GM12874 (cell line): ENCODE data around the gene ERAP2.

ENCODE experiments used
- CTCF ChIP-seq: IDR thresholded peaks from 2 replicates; pipeline ENCODE4 v1.5.1; 2011; ENCODE audit warnings: low read depth, mild to moderate bottlenecking, control low read depth, low read length, moderate library complexity; ENCODE audit not compliant: insufficient read depth

The ERAP2 gene

GRCh38 chr5:96943799-96944198 lies 67.5 kb downstream of the ERAP2 start:
- no peak for TF ChIP-seq CTCF

DNA sequence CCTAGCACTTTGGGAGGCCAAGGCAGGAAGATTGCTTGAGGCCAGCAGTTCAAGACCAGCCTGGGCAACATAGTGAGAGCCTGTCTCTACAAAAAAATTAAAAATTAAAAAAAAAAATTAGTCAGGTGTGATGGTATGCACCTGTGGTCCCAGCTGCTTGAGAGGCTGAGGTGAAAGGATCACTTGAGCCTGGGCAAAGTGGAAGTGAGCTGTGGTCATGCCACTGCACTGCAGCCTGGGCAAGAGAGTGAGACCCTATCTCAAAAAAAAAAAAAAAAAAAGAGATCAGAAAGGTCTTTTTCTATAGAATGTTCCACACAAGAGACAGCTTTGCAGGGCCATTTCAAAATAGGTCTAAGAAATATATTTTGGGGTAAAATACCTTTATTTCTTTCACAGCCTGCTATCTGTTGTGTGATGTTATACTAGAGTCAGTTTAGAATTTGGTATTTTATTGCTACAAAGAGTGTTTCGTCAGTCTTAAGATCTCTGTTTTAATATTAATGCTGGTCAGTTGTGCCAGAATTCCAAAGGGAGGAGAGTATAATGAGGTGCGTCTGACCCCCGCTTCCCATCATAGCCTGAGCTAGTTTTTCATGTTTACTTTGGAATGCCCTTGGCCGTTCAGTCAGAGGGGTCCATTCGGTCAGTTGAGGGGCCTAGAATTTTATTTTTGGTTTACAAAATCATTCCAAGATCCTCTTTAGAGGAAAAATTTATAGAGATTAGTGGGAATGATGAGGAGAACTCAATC lies 69.0 kb downstream of the ERAP2 start:
- no peak for TF ChIP-seq CTCF

DNA sequence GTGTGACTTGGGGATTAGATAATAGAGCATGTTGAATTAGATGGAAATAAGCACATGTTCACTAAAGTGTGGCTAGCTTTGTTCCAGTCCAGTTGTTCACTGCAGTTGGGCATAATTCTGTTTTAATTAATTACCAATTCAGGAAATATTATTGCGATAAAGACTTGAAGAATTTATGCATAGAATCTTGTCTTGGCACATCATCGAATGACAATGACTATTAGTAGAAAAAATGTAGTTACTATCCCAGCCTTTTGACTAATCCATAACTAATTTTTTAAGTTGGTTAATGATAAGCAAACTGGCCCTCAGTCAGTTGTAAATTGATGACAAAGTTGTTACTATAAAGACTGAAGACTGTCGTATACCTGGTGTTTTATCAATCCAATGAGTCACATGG lies 70.1 kb downstream of the ERAP2 start:
- no peak for TF ChIP-seq CTCF

DNA sequence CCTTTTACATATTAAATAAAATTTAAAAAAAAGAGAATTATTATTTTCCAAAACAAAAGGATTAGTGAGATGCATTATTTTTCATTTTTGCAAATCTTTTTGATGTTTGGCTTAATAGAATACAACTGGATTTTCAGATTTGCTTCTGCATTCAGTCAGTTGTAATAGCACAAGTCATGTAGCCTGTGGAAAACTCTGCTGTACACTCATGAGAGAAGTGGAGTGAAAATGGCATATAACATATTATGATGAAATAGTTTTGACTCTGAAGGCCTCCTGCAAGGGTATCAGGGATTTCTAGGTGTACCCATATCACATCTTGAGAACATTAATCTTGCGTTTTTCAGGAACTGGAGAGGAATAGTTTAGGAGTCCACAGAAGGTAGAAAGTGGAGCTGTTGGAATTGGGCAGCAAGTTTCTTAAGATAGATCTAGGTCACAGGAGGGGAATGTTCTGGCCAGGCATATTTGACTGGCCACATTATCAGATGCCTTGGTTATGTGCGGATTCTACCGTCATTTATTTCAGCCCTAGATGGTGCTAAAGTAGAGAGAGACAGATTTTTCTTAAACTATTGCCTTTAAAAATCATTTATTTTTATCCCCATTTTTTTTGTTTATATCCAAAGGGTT lies 75.9 kb downstream of the ERAP2 start:
- TF ChIP-seq CTCF, result no peak

DNA sequence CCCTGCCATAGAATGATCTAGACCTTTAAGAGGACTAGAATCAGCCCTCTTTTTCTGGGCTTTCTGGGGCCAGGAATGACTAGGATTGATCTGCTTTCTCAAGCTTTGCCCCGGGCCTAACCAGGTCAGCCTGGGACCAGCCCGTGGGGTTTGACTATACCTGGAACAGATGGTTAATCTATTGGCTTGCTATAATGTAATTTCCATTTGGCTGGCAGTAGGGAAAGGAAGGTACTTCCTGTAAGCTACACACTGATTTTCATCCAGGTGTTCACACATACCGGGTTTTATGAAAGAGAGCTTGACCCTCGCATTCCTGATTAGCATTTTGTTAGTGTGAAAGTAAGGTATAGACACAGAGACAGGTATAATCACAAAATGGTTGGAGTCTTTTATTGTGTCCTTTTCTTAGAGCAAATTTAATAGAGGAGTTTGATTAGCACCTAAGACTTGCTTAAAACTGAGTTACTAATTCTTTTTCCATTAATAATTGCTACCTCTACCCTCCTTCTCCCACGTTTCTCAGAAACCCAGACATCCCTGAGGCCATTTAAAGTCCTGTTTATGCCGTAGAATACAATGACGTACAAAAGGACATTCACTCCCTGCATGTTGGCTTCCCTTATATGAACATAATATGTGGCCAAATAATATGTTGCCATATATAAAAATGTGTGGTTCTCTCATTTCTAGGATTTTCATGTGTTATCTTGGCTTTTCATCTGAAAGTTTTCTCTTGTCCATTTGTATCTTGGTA lies 76.9 kb downstream of the ERAP2 start:
- TF ChIP-seq CTCF, result no peak

GRCh38 chr5:96957254-96958049 lies 81.2 kb downstream of the ERAP2 start:
- TF ChIP-seq CTCF, result no peak

DNA sequence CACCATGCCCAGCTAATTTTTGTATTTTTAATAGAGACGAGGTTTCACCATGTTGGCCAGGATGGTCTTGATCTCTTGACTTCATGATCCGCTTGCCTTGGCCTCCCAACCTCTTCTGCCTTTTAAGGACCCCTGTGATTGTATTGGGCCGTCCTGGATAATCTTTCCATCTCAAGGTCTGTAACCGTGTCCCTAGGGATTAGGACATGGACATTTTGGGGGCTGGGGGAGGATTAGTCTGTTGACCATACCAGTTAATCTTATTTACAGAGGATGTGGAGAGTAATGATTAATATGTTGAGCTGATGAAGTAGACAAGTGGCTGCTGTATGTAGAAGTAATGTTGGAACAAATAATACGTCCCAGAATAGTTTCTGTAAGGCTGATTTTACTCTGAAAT lies 82.7 kb downstream of the ERAP2 start:
- TF ChIP-seq CTCF, result no peak
